Mammary epithelial cell (primary cell): ENCODE data around the gene APAF1.

Source experiments
- CTCF ChIP-seq, 2 donors: IDR thresholded peaks in 1 of 2; conservative IDR thresholded peaks in 1 of 2; 2 replicates each; pipeline ENCODE4 v1.5.1; 2011 to 2012; ENCODE audit warnings: inconsistent platforms in 2 of 2, low read length in 2 of 2, mild to moderate bottlenecking in 2 of 2, control low read depth in 1 of 2, low read depth in 1 of 2; ENCODE audit not compliant: insufficient read depth in 1 of 2; ENCODE audit errors: extremely low read depth in 1 of 2
- EZH2 ChIP-seq: IDR thresholded peaks from 2 replicates; pipeline ENCODE4 v1.6.1; 2012; ENCODE audit warnings: low read length, inconsistent platforms, borderline replicate concordance

- TF ChIP-seq CTCF (conservative IDR thresholded peaks at IDR 0.05 in 1 of 2, IDR thresholded peaks at IDR 0.05 in 1 of 2; ENCODE audit: extremely low read depth in 1 of 2, insufficient read depth in 1 of 2, low read depth in 1 of 2, low read length in 2 of 2) = no peak
- TF ChIP-seq EZH2 = no peak
These were observed 135.2 kb downstream of the APAF1 start for GRCh38 chr12:98780261-98780660.
